HepG2 (cell line): ENCODE data around the gene CES2. TPM values are rescaled to one million over a fixed set of nuclear protein-coding genes. Genes with fewer than 3 reads are reported as not detected.

Experiments
- ATAD3A ChIP-seq: sonication (generic); formaldehyde crosslinking; IDR thresholded peaks from 2 replicates; pipeline ENCODE4 v1.4.0; 2020; ENCODE audit warnings: missing genetic modification reagents
- CBX1 ChIP-seq: IDR thresholded peaks from one replicate; pipeline ENCODE4 v1.6.1; 2016; ENCODE audit warnings: antibody characterized with exemption, low read depth
- ESRRA ChIP-seq: sonication (generic); formaldehyde crosslinking; IDR thresholded peaks from 2 replicates; pipeline ENCODE4 v1.5.1; 2020; ENCODE audit warnings: mild to moderate bottlenecking, low read depth, missing genetic modification reagents
- HOMEZ ChIP-seq: IDR thresholded peaks from 2 replicates; pipeline ENCODE4 v1.6.1; 2016; ENCODE audit warnings: low read depth
- IRF1 ChIP-seq: sonication (generic); formaldehyde crosslinking; IDR thresholded peaks from 2 replicates; pipeline ENCODE4 v1.4.0; 2020; ENCODE audit warnings: low read depth, mild to moderate bottlenecking, missing genetic modification reagents
- IRF9 ChIP-seq: sonication (generic); formaldehyde crosslinking; IDR thresholded peaks from 2 replicates; pipeline ENCODE4 v1.8.0; 2022; ENCODE audit warnings: missing genetic modification reagents, mild to moderate bottlenecking, borderline replicate concordance
- KDM6A ChIP-seq: IDR thresholded peaks from 2 replicates; pipeline ENCODE4 v1.6.1; 2016; ENCODE audit warnings: low read depth
- KLF12 ChIP-seq: sonication (generic); formaldehyde crosslinking; IDR thresholded peaks from 2 replicates; pipeline ENCODE4 v1.4.0; 2020; ENCODE audit warnings: missing genetic modification reagents, borderline replicate concordance
- MATR3 ChIP-seq: sonication (generic); formaldehyde crosslinking; IDR thresholded peaks from 2 replicates; pipeline ENCODE4 v1.4.0; 2020; ENCODE audit warnings: missing genetic modification reagents
- NBN ChIP-seq: fragments of 450-650 bp; conservative IDR thresholded peaks from 2 replicates; pipeline ENCODE4 v1.6.1; 2017
- NFRKB ChIP-seq: fragments of 450-650 bp; IDR thresholded peaks from 2 replicates; pipeline ENCODE4 v1.6.1; 2017
- SMYD3 ChIP-seq: sonication (generic); formaldehyde crosslinking; IDR thresholded peaks from 2 replicates; pipeline ENCODE4 v1.8.1; 2023; ENCODE audit warnings: mild to moderate bottlenecking, missing genetic modification reagents
- SNAPC5 ChIP-seq: sonication (generic); formaldehyde crosslinking; IDR thresholded peaks from 2 replicates; pipeline ENCODE4 v1.8.1; 2023; ENCODE audit warnings: mild to moderate bottlenecking, missing genetic modification reagents, borderline replicate concordance
- SPEN ChIP-seq: sonication (generic); formaldehyde crosslinking; IDR thresholded peaks from 2 replicates; pipeline ENCODE4 v1.5.1; 2020; ENCODE audit warnings: low read depth, mild to moderate bottlenecking, missing genetic modification reagents
- TEAD2 ChIP-seq: sonication (generic); formaldehyde crosslinking; IDR thresholded peaks from 2 replicates; pipeline ENCODE4 v1.9.0; 2021; ENCODE audit warnings: missing genetic modification reagents
- ZBTB14 ChIP-seq: sonication (generic); formaldehyde crosslinking; IDR thresholded peaks from 2 replicates; pipeline ENCODE4 v1.4.0; 2020; ENCODE audit warnings: missing genetic modification reagents
- ZBTB20 ChIP-seq: sonication (generic); formaldehyde crosslinking; IDR thresholded peaks from 2 replicates; pipeline ENCODE4 v1.8.1; 2023; ENCODE audit warnings: missing genetic modification reagents, low read depth, mild to moderate bottlenecking, borderline replicate concordance
- ZNF251 ChIP-seq: sonication (generic); formaldehyde crosslinking; IDR thresholded peaks from 2 replicates; pipeline ENCODE4 v1.9.0; 2021; ENCODE audit warnings: mild to moderate bottlenecking, missing genetic modification reagents
- ZNF331 ChIP-seq: sonication (generic); formaldehyde crosslinking; IDR thresholded peaks from 2 replicates; pipeline ENCODE4 v1.4.0; 2020; ENCODE audit warnings: missing genetic modification reagents
- ZNF431 ChIP-seq: sonication (generic); formaldehyde crosslinking; IDR thresholded peaks from 2 replicates; pipeline ENCODE4 v1.9.0; 2022; ENCODE audit warnings: missing genetic modification reagents, low read depth, mild to moderate bottlenecking, borderline replicate concordance
- polyA plus RNA-seq, 8 experiments: library from polyadenylated mRNA; depleted of rRNA in 3 of 8; stranded (reverse) in 7 of 8; unstranded in 1 of 8; fragments of >200 nt; fragmentation: Illumina TruSeq in 4 of 8; extraction: Trizol in 4 of 8; gene quantifications; 2 replicates each; pipeline versions ENCODE4 v1.2.1 to v1.2.3, GENCODE V29; 2011 to 2016; ENCODE audit warnings: low read depth in 4 of 8, missing spikeins in 1 of 8, mixed read lengths in 1 of 8; ENCODE audit not compliant: insufficient read depth in 1 of 8
- total RNA-seq, 5 experiments: library from RNA; depleted of rRNA; stranded (reverse); fragments of >200 nt; fragmentation: Illumina TruSeq; extraction: Trizol; gene quantifications; 2 replicates each; pipeline ENCODE4 v1.2.3, GENCODE V29; 2016; ENCODE audit warnings: low read depth in 1 of 5
- TF ChIP-seq, protein P1 (sequence below): sonication (generic); formaldehyde crosslinking; IDR thresholded peaks from 2 replicates; pipeline ENCODE4 v1.5.1; 2020; ENCODE audit warnings: mild to moderate bottlenecking, moderate library complexity, missing genetic modification reagents
- TF ChIP-seq, protein P2 (sequence below): IDR thresholded peaks from 2 replicates; pipeline ENCODE4 v1.6.1; 2016; ENCODE audit warnings: missing biosample characterization, missing genetic modification reagents, low read depth

Gene CES2
- total and polyA plus RNA-seq, 2 of the 13 experiments (the other 11 are each of a cell fraction or from before 2014, with no cell fraction given): 50.6 to 63.8 TPM

DNA sequence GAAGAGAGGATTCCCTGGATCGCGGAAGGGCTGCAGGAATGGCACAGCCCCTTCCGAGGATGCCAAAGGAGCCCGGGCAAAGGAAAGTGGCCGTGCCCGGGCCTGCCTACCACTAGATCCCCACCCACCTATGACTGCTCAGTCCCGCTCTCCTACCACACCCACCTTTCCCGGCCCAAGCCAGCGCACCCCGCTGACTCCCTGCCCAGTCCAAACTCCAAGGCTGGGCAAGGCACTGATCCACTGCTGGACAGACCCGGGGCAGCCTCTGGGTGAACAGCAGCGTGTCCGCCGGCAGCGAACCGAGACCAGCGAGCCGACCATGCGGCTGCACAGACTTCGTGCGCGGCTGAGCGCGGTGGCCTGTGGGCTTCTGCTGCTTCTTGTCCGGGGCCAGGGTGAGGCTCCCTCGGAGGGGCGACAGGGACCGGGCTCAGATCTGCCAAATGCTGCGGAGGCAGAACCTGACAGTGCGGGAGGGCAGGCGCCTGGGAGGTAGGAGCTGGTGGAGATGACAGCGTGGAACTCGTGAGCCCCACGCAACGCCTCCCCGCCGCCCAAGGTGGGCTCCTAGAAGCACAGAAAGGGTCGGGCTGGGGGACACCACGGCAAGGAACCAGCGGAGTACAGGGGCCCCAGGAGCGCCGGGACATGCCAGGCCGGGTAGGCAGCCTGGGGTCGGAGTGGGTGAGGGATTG is at the start of gene CES2 (continued):
- TF ChIP-seq SMYD3: no peak
- no peak for TF ChIP-seq TEAD2 (CRISPR knock-in tag)
- TF ChIP-seq ZBTB20 (CRISPR knock-in tag): peak; percentile 68; the same call in 1 of the 2 replicates
- no peak for TF ChIP-seq ATAD3A
- peak; percentile 79; the same call in 1 of the 2 replicates for TF ChIP-seq KLF12 (CRISPR knock-in tag)
- TF ChIP-seq ESRRA: 0 out of 2 replicates have a peak, but pooled peaks have one; percentile 30
- 0 out of 2 replicates have a peak, but pooled peaks have one; percentile 39 for TF ChIP-seq KDM6A (CRISPR knock-in tag)
- TF ChIP-seq IRF9: peak; percentile 64; the same call in 1 of the 2 replicates
- no peak for TF ChIP-seq MATR3 (CRISPR knock-in tag)
- no peak for TF ChIP-seq ZNF251 (CRISPR knock-in tag)
- no peak for TF ChIP-seq IRF1 (CRISPR knock-in tag)
- TF ChIP-seq NFRKB: no peak
- TF ChIP-seq ZNF431: peak; percentile 67
- no peak for TF ChIP-seq NBN
- no peak; the same call in 1 of the 2 replicates for TF ChIP-seq SNAPC5 (CRISPR knock-in tag)
- peak; percentile 49; the same call in 1 of the 2 replicates for TF ChIP-seq ZNF331 (CRISPR knock-in tag)
- TF ChIP-seq, protein P1, sequence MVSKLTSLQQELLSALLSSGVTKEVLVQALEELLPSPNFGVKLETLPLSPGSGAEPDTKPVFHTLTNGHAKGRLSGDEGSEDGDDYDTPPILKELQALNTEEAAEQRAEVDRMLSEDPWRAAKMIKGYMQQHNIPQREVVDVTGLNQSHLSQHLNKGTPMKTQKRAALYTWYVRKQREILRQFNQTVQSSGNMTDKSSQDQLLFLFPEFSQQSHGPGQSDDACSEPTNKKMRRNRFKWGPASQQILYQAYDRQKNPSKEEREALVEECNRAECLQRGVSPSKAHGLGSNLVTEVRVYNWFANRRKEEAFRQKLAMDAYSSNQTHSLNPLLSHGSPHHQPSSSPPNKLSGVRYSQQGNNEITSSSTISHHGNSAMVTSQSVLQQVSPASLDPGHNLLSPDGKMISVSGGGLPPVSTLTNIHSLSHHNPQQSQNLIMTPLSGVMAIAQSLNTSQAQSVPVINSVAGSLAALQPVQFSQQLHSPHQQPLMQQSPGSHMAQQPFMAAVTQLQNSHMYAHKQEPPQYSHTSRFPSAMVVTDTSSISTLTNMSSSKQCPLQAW (CRISPR knock-in tag): peak; percentile 95
- TF ChIP-seq ZBTB14 (CRISPR knock-in tag): peak; percentile 29; the same call in 1 of the 2 replicates
- TF ChIP-seq CBX1: no peak
- TF ChIP-seq SPEN: peak; percentile 66
- TF ChIP-seq, protein P2, sequence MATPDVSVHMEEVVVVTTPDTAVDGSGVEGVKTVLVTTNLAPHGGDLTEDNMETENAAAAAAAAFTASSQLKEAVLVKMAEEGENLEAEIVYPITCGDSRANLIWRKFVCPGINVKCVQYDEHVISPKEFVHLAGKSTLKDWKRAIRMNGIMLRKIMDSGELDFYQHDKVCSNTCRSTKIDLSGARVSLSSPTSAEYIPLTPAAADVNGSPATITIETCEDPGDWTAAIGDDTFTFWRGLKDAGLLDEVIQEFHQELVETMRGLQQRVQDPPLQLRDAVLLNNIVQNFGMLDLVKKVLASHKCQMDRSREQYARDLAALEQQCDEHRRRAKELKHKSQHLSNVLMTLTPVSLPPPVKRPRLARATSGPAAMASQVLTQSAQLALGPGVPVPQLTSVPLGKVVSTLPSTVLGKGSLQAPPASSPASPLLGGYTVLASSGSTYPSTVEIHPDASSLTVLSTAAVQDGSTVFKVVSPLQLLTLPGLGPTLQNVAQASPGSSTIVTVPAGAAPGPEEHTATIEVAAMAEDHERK: no peak
- peak; percentile 15; the same call in 1 of the 2 replicates for TF ChIP-seq HOMEZ (CRISPR knock-in tag)
